ES-I3 (cell line): Measurements from ENCODE around the gene SEPHS1.

Source experiments
- H3K36me3 ChIP-seq: 2 replicates; pipeline ENCODE4 v1.6.1; 2013; ENCODE audit warnings: mild to moderate bottlenecking, low read length, control low read depth, moderate library complexity; ENCODE audit not compliant: insufficient read depth
- H3K4me1 ChIP-seq: 2 replicates; pipeline ENCODE4 v1.6.1; 2013; ENCODE audit warnings: mild to moderate bottlenecking, control low read depth, low read length; ENCODE audit not compliant: insufficient read depth
- H3K9ac ChIP-seq: 2 replicates; pipeline ENCODE4 v1.6.1; 2013; ENCODE audit warnings: low read depth, mild to moderate bottlenecking, low read length, moderate library complexity
- H3K9me3 ChIP-seq: 2 replicates; pipeline ENCODE4 v1.6.1; 2013; ENCODE audit warnings: mild to moderate bottlenecking, low read length, moderate library complexity; ENCODE audit not compliant: control insufficient read depth, insufficient read depth

SEPHS1 gene

DNA sequence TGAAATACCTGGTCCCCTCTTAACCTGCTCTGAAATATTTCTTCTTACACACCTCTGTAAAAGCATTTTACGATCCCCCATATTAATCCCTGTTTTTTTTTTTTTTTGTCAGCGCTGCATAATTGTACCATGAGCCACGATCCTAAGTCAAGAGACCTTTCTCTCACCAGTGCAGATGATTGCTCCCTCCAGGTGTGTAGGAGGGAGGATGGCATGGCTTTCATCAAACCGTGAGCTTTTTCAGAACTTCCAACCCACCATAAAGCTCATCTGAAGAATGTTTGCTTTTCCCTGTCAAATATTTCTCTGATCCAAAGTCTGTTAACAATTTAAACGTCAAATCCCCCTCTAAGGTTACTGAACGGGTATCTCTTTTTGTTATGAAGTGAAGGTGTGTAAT is 28.2 kb upstream of the SEPHS1 start:
- H3K9ac ChIP-seq: no peak overlapping the region

DNA sequence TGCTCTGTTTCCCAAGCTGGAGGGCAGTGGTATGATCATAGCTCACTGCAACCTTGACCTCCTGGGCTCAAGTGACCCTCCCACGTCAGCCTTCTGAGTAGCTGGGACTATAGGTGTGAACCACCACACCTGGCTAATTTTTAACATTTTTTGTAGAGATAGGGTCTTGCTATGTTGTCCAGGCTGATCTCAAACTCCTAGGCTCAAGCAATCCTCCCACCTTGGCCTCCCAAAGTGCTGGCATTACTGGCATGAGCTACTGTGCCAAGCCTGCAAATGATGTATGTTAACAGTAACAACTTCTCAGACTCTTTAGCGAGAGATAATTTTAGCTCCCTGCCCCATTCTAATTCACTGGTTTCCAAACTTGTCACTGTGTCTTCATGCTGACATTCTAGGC is 27.7 kb upstream of the SEPHS1 start:
- Histone ChIP-seq H3K9ac (no peak overlapping the region), H3K9me3 (no peaks in the 10 kb centered on the region), H3K36me3 (no peaks in the 10 kb centered on the region), H3K4me1 (peaks cover 4% of the 10 kb centered on the region; the same call in 1 of the 2 replicates)

More for the DNA sequence above, 28.2 kb upstream of the SEPHS1 start:
- Histone ChIP-seq H3K4me1 (peaks cover 4% of the 10 kb centered on the region; the same call in 1 of the 2 replicates), H3K9me3 (no peaks in the 10 kb centered on the region), H3K36me3 (no peaks in the 10 kb centered on the region)

DNA sequence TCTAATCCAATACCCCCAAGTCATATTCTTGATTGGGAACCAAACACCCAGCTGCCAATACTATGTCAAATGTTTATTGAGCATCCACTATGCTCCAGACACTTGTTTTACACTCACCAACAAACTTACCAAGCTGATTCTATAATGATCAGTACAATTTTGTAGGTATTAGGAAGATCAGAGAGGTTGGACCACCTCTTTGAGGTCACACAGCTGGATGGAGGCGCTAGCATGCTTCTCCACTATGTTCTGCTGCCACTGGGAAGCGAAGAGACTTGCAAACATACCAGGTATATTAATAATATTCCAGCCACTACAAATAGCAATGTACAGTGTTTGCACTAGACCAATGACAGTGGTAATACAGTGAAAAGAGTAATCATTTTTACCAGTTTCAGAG is 25.6 kb upstream of the SEPHS1 start:
- Histone ChIP-seq H3K9ac (no peak overlapping the region), H3K9me3 (no peaks in the 10 kb centered on the region), H3K4me1 (peaks cover 4% of the 10 kb centered on the region; the same call in 1 of the 2 replicates), H3K36me3 (no peaks in the 10 kb centered on the region)

DNA sequence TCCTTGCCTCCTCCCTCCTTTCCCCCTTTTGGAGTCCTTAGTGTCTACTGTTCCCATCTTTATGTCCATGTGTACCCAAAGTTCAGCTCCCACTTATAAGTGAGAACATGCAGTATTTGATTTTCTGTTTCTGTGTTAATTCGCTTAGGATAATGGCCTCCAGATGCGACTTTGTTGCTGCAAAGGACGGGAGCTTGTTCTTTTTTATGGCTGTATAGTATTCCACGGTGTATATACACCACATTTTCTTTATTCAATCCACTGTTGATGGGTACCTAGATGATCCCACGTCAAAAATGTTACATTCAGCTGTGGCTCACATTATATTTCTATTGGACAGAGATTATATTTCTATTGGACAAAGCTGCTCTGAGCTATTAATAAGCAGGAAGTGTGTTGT is 24.4 kb upstream of the SEPHS1 start:
- Histone ChIP-seq H3K36me3 (no peaks in the 10 kb centered on the region), H3K9ac (no peak overlapping the region), H3K9me3 (no peaks in the 10 kb centered on the region), H3K4me1 (peaks cover 4% of the 10 kb centered on the region; the same call in 1 of the 2 replicates)

DNA sequence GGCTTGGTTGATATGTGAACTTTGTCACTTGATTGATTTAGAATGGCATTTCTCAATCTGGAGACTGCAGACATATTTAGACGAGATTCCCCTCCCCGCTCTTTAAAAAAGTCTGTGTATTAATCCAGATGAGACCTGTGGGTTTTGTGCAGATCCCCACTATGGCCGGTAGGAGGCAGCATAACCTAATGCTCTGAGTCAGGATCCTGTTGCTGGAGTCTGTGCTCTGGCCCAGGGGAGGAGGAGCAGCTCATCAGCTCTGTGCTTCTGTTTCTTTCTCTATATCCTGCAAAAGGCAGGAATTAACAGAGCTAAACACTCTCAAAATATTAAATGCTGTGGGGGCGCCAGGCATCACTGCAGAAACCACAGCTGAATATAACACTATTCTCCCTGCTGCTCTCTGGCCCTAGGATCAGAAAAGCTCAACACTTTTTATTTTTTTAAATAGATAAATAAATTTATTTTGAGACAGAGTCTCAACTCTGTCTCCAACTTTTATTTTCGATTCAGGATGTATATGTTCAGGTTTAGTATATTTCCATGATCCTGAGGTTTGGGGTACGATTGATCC is 23.9 kb upstream of the SEPHS1 start:
- Histone ChIP-seq H3K4me1 (peaks cover 4% of the 10 kb centered on the region; the same call in 1 of the 2 replicates), H3K36me3 (no peaks in the 10 kb centered on the region), H3K9ac (no peak overlapping the region), H3K9me3 (no peaks in the 10 kb centered on the region)

DNA sequence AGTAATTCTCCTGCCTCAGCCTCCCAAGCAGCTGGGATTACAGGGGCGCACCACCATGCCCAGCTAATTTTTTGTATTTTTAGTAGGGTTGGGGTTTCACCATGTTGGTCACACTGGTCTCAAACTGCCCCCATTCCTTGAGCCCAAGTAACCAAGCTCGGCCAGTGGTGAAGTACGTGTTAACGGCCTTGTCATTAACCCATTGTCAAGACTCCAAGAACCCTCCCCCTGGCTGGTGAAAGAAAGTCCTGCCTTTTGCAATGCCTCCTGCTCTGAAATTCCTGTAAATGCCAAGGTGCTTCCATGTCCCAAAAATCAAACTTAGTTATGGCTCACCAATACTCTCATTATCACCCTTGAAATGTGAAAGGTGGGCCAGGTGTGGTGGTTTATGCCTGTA is 18.8 kb upstream of the SEPHS1 start:
- H3K36me3 ChIP-seq: no peaks in the 10 kb centered on the region
- peaks cover 4% of the 10 kb centered on the region; the same call in 1 of the 2 replicates for H3K4me1 ChIP-seq
- no peak overlapping the region for H3K9ac ChIP-seq
- no peaks in the 10 kb centered on the region for H3K9me3 ChIP-seq

DNA sequence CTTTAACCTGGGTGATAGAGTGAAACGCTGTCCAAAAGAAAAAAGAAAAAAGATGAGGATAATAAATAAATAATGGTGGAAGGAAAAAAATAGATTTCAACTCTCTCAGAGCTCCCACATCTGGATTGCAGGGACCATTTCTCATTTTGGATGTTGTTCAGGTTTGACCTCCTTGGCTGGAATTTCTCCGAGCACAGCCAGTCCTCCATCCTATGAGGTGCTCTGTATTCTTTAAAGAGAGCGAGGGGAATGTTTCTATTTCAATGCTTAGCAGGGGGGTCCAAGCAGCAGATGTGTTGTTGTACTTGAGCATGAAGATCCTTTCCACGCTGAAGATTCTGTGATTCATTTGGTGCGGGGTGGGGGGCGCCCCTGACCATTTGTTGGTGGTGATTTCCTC is 17.7 kb upstream of the SEPHS1 start:
- Histone ChIP-seq H3K36me3 (no peaks in the 10 kb centered on the region), H3K4me1 (no peaks in the 10 kb centered on the region), H3K9me3 (no peaks in the 10 kb centered on the region), H3K9ac (no peak overlapping the region)

DNA sequence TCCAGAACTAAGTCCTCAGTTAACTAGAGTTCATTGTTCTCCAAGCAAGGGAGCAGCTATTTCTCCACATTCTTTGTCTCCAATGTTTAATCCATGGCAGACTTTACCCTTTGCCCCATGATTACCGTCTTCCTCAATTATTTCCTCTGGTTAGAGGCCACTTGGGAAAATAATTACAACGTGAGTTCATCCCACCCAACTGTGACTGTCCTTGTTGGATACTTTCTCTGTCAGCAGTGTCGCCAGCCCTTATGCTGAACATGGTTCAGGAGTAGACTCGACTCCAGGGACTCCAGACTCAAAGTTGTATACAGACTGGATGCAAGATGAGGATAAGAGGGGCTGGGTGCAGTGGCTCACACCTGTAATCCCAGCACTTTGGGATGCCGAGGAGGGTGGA is 17.1 kb upstream of the SEPHS1 start:
- no peak overlapping the region for H3K9ac ChIP-seq
- H3K4me1 ChIP-seq: no peaks in the 10 kb centered on the region

DNA sequence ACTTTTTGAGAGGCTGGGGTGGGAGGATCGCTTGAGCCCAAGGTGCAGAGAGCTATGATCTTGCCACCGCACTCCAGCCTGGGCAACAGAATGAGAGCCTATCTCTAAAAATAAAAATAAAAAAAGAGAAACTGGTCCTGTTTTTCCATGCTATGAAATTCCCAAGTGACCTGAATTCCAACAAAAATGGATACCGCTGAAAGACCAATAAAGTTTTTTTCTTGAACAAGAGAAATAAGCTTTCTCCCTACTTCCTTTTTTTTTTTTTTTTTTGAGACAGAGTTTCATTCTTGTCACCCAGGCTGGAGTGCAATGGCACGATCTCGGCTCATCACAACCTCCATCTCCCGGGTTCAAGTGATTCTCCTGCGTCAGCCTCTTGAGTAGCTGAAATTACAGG is 12.5 kb upstream of the SEPHS1 start:
- Histone ChIP-seq H3K9me3 (no peaks in the 10 kb centered on the region), H3K9ac (no peak overlapping the region)

More for the DNA sequence above, 17.1 kb upstream of the SEPHS1 start:
- Histone ChIP-seq H3K9me3 (no peaks in the 10 kb centered on the region), H3K36me3 (no peaks in the 10 kb centered on the region)

DNA sequence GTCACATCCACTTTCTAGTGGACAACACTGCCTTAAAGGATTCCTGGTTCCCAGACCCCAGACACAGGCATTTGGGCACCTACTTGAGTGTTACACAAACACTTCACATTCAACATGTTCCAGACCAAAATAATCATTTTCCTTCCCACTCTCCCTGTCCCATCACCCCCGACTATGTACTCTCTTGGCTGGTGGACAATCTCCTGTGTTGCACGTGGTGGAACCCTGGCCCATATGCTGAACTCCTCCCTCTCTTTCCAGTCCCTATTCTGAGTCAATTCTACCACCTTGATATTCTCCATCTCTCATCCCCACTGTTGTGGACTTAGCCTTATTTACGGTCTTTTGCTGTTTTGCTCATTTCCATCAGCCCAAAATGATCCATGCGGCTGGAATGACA is 8.3 kb upstream of the SEPHS1 start:
- Histone ChIP-seq H3K9me3 (no peaks in the 10 kb centered on the region), H3K4me1 (peaks cover 23% of the 10 kb centered on the region), H3K9ac (no peak overlapping the region), H3K36me3 (no peaks in the 10 kb centered on the region)

More for the DNA sequence above, 12.5 kb upstream of the SEPHS1 start:
- H3K36me3 ChIP-seq: no peaks in the 10 kb centered on the region
- 0 out of 2 replicates have a peak, but pooled peaks cover 4% of the 10 kb centered on the region for H3K4me1 ChIP-seq

DNA sequence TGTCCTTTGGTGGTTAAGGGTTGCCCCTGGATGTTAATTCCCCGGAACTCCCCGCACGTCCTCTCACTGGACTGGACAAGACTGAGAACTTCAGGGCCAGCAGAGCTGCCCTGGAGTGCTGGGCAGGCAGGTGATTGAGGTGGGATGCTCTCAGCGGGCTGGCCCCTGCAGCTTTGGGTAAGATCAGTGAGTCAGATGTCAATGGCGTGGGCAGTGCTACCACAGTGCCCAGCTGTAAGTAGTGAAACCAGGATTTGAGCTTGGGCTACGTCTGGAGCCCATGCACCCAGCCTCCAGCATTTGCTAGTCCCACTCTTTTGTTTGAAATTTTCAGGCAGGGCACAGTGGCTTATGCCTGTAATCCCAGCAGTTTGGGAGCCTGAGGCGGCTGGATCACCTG is 6.7 kb upstream of the SEPHS1 start:
- Histone ChIP-seq H3K9ac (no peak overlapping the region), H3K9me3 (no peaks in the 10 kb centered on the region), H3K4me1 (peaks cover 34% of the 10 kb centered on the region), H3K36me3 (no peaks in the 10 kb centered on the region)

DNA sequence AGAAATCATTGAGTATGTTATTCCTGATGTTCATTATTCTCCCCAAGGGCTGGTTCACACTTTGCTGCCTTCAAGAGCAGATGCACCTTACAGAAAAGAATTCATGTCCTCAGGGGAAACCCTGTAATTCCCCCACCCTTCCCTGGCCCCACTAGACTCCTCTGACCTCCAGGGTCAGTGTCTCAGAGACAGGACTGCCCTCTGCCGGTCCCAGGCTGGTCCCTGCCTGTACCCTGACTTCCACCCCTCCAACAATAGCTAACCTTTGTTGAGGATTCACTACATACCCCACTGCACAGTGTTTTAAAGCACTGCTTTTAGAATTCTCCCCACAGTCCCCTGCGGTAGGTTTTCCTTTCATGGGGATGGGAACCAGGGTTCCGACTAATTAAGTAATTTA is 4.4 kb upstream of the SEPHS1 start:
- peak overlapping the region; percentile 14; the same call in 1 of the 2 replicates for H3K9ac ChIP-seq
- H3K9me3 ChIP-seq: no peaks in the 10 kb centered on the region
- no peaks in the 10 kb centered on the region for H3K36me3 ChIP-seq
- H3K4me1 ChIP-seq: peaks cover 34% of the 10 kb centered on the region

DNA sequence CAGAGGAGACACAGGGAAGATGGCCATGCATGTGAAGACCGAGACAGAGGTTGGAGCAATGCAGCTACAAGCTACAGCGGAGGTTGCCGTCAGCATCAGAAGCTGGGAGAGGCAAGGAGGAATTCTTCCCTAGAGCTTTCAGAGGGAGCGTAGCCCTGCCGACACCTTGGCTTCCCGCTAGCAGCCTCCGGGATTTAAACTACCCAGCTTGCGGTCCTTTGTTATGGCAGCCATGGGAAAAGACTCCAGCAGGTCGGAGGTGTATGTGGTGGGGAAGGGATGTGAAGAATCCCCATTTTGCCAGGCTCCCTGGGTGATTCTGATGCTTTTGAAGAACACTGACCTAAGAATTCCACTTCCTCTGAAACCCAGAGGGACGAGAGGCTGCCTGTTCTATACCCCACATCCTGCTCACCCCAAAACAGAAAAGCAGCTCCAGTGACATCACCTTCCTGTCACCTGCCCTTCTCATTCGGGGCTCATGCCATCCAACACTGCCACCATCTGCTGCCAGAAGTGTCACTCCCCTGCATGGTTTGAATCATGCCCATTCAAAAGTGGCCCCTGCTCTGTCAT is 3.3 kb upstream of the SEPHS1 start:
- Histone ChIP-seq H3K9me3 (no peaks in the 10 kb centered on the region), H3K36me3 (no peaks in the 10 kb centered on the region), H3K9ac (peak overlapping the region; percentile 84), H3K4me1 (peaks cover 30% of the 10 kb centered on the region)

DNA sequence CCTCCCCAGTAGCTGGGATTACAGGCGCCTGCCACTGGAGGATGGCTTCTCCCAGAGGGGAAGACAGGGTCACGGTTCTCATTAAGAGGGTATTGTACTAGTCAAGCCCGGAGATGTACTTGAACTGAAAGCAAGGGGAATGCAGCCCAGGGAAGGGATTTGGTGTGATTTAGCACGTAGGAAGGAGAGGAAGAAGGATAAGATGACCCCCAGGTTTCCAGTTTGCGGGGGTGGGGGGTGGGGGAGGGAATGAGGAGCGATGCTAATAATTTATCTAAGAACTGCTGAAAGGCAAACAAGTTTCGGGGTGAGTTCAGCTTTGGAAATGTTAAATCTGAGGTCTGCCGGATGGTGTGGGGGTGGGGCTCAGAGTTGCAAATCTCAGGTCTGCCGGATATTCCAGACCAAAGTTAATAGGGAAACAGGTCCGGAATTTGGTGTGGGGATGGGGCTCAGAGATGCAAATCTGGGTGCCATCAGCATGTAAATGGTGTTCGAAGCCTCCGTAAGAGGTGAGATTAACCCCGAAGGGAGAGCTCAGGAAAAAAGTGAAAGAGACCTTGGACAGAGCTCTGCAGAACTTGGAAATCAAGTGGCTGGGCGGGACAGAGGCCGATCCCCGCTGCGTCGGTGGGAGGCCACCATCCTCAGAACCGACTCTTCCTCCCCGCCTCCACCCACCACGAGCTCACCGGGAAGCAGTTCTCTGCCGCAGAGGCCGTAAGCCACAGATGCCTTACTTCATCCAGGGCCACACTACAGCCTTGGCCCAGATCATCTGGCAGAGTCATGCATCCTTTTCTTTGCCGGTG is 1.6 kb upstream of the SEPHS1 start:
- H3K4me1 ChIP-seq: peaks cover 29% of the 10 kb centered on the region
- H3K9me3 ChIP-seq: no peaks in the 10 kb centered on the region
- no peaks in the 10 kb centered on the region for H3K36me3 ChIP-seq
- peak overlapping the region; percentile 84 for H3K9ac ChIP-seq
